GM18526 (cell line): ENCODE measurements around the gene NCK1.

ENCODE experiments used
- POLR2A ChIP-seq: IDR thresholded peaks from 3 replicates; pipeline ENCODE4 v1.6.1; 2011; ENCODE audit not compliant: insufficient read length; ENCODE audit errors: extremely low read depth

Gene NCK1

DNA sequence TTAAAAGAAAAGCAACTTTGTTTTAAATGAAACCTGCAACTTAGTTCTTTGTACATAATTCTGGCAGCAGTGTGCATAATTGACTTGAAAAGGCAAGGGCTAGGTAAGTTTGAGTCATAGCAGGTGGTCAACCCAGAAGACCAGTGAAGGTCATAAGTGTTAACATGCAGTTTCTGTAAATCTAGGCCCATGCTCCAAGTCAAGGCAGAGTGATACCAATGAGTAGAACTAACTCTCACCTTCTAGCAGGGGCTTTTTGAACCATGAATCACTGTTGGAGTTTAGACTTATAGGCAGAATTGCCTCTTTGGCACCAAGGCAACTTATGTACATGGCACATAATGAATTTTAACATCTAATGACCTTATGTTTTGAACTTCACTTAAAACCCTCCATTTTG, 66.2 kb downstream of the NCK1 start:
- TF ChIP-seq POLR2A = no peak

DNA sequence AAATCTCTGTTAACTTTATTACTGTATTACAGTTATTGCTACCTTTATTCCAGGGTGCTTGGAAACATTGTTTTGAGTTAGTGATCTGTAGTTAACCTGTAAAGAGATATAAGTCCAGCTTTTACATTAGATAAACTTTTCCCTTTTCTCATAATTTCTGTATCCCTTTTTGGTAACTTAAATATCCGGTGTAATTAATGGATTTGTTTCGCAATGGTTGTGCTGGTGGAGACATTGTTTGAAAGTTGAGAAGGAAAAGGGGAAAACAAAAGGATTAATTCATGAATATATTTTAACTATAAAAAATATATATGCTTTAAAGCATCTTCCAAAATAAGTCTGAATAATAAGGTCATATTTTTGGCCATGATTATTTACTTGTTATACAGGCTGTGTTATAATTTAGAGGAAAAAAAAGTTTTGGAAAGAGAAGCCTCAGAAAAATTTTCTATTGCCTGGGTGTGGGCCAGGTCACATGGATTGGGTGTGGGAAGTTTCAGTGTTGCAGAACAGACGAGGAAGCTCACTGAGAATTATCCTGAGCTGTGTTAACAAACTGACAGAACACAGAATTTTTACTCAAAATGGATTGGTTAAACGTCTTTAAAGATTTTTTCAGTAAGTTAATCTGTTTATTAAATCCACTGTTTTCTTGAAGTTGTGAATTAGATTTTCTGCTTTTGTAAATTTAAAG, 68.1 kb downstream of the NCK1 start:
- TF ChIP-seq POLR2A = no peak

DNA sequence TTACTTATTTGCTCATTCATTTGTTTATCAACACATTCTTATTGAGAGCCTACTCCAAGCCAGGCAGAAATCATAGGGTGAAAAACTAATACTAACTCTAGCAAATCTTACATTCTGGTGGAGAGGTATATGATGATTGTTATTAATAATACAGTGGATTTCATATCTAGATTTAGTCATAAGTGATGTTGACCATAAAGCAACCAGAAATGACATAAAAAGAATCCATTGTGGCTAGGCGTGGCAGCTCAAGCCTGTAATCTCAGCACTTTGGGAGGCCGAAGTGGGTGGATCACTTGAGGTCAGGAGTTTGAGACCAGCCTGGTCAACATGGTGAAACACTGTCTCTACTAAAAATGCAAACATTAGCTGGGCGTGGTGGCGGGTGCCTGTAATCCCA, 69.6 kb downstream of the NCK1 start:
- TF ChIP-seq POLR2A = no peak

DNA sequence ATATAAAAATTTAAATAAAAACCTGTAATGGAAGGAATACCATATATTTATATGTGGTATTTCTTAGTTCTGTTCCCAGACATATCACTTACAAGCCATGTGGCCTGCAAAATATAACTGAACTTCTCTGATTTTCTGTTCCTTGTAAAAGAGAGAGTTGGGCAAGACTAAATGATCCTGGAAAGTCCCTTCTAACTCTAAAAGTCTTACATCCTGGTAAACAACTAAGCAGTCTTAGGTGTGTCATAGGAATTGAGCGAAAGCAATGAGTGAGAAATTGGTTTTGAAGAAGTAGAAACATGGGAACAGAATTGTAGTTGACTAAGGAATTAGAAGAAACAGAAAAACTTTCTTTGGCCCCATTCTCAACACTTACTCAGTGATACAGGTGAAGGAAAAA, 70.5 kb downstream of the NCK1 start:
- no peak for TF ChIP-seq POLR2A

DNA sequence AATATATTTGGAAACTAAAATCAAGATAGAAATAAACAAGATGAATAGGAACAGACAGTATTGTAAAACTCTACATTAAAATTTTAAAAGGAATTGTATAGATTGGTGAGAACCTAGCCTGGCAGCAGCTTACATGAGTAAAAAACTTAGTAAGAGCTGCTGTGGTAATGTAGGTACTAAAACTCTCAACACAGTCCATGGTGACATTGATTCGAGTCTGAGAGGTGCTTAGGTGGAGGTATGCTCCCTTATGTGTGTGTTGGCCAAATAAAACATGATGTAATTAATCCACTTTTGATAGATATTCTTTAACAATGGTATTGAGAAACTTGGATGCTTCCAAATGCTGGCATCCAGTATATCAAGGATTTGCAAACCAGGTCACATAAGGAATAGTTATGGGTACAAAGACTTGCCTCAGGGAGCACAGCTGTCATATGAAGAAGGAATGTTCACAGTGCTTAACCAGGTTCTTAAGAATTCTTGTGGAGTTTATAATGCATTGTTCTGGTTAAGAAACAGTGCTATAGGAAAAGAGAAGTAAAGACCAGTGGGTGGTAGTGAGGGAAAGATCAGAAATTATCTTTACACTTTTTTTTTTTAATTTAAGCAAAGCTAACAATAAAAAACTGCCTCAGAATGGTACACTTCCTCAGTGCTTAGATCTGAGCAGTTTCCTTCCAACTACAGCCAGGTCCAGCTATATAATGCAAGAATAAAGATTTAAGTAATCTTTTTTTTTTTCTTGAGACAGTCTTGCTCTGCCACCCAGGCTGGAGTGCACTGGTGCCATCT, 71.2 kb downstream of the NCK1 start:
- no peak for TF ChIP-seq POLR2A

DNA sequence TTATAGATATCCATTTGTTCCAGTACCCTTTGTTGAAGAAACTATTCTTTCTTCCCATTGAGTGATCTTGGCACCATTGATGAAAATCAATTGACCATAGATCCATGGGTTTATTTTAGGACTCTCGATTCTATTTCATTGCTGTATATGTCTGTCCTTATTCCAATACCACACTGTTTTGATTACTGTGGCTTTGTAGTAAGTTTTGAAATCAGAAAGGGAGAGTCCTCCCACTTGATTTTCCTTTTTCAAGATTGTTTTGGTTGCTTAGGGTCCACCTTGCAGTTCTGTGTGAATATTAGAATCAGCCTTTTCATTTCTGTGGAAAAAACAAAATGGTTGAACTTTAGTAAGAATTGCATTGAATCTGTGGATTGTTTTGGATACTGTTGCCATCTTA, 75.2 kb downstream of the NCK1 start:
- no peak for TF ChIP-seq POLR2A

DNA sequence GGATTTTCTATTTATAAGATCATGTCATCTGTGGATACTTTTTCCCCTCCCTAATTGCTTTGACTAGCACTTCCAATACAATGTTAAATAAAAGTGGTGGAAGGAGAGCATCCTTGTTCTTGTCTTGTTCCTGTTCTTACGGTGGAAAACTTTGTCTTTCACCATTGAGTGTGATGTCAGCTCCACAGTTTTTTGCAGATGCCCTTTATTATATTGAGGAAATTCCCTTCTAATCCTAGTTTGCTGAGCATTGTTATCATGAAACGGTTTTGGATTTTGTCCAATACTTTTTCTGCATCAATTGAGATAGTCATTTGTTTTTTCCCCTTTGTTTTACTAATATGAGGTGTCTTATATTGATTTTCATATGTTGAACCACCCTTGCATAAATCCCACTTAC, 75.8 kb downstream of the NCK1 start:
- TF ChIP-seq POLR2A = no peak

DNA sequence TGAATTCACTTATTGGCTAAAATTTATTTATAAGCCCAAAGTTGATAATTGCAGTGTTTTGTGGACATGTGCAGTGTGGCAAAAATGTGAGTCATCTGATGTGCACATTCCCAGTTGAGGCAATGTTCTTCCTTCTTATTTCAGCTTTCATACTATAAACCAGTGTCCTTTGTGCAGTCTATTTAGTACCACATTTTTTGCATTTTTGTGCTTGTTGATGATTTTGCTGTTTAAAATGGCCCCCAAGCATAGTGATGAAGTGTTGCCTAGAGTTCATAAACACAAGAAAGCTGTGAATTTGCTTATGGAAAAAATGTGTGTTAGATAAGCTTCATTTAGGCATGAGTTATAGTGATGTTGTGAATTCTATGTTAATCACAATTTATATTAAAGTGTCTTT, 76.3 kb downstream of the NCK1 start:
- no peak for TF ChIP-seq POLR2A

DNA sequence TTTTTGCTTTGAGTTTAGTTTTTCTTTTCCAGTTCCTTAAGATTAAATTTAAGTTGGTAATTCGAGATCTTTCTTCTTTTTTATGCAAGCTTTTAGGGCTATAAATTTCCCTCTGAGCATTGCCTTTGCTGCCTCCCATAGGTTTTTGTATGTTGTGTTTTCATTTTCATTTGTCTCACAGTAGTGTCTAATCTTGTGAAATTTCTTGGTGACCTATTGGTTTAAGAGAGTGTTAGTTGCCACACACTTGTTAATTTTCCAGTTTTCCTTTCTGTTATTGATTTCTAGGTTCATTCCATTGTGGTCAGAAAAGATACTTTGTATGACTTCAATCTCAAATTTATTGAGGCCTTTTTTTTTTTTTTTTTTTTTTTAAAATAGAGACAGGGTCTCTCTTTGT, 77.5 kb downstream of the NCK1 start:
- TF ChIP-seq POLR2A = no peak

DNA sequence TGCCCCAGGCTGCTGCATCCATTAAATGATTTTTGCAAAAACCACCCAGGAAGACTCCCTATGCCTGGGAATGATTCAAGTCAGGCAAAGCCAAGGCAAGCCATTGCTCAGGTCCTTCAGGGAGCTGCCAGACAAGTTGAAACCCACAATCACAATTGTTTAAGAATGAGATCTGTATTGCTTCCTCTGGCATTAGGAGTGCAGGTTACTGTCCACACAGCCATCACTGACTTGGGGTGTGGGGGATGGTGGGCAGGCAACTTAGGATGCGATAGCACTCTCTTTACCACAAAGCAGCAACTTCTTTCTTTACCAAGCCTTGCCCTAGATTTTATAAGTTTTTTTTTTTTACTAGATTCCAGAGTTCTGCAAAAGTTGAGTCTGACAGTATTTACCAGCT, 80.8 kb downstream of the NCK1 start:
- no peak for TF ChIP-seq POLR2A

DNA sequence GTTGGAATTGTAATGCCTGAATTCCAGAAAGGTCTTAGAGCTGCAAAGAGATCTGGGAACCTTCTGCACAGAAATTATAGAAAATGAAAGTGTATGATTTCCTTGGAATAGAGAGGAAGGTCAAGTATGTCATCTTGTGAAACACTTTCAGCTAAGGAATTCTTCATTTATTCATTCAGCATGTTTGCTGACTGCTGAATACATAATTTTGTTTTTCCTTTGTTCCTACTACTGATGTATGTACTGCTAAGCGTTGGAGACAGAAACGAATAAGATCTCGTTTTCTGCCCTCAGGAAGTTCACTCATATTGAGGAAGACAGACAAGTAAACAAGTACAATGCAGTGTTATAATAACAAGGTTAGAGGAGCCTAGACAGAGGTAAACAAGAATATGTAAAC, 81.4 kb downstream of the NCK1 start:
- no peak for TF ChIP-seq POLR2A

DNA sequence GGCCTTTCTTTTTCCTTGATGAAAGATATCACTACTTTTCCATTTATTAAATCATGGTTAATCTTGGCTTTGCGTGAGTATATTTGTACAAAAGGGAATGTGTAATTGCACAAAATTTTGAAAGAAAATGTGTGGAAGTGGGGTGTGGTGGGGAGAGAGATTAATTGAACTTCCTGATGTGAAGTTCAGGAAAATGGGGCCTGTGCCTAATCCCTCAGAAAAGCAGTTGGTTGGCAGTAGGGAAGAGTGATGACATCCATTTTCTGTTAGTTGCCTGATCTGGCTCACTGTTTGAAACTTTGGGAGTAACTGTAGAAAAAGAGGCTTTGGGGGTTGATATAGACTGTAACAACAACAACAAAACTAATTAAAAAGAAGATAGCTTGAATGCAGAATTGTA, 85.0 kb downstream of the NCK1 start:
- TF ChIP-seq POLR2A = no peak

DNA sequence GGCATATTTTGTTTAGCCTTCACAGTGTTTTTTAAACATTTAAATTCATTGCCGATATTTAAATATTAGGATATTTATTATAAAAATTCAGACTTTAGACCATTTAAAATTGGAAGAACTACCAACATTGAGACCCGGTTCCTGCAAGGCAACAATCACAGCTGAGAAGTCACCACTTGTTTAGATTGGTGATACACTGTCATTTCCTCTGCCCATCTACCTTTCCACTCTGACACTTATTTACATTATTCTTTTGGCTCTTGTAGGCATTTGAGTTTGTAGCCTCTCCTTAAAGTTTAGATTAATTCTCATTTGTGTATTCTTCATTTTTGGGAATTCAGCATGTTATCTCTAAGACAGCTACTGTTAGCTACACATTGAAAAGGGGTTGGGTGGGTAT, 85.5 kb downstream of the NCK1 start:
- TF ChIP-seq POLR2A = no peak

DNA sequence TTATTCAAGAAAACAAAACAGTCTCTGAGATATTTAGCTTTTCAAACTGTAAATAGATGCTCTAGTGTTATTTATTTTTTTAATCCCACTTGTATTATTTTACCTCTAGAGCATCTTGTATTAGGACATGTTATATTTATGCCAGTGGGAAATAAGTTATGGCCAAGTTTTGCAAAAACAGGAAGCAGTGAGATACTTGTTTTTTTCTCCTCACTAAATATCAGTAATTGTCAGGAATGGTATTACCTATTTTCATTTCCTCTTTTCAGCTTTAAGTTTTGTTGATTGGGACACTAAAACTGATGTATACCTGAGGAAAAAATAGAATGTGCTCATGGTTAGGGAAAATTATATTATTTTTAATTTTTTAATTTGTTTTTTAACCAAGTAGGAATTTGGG, 87.1 kb downstream of the NCK1 start:
- TF ChIP-seq POLR2A = no peak

DNA sequence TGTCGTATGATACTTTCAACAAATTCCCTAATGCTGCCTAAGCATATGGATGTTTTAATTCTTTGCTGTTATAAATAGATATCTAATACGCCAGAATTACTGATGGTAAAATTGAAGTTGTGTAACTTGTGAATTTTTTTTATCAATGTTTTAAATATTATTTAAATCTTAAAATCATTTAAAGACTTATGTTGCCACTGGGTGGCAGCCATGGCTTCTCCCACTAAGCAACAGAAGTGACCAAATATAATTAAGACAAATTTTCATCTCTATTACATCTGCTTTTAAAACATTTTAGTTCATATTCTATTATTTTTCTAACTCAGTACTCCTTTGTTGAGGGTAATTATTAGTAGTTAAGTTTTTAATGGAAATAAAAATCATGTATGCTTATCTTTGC, 87.7 kb downstream of the NCK1 start:
- no peak for TF ChIP-seq POLR2A

DNA sequence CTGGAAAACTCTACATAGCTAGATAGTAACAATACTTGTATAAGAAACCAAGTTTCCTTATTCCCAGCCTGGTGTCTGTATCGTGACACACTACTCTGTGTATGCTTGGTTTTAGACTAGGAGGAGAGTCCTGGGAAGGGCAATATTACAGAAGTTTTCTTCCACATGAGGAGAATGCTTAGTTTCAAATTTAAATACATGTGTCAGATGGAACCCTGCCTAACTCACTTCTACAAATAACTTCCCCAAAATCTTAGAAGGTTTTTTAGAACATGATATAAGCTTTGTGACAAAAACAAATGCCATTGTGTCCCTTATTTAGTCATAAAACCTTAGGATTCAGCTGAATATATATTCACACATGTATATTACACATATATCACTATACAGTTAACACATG, 88.6 kb downstream of the NCK1 start:
- no peak for TF ChIP-seq POLR2A

DNA sequence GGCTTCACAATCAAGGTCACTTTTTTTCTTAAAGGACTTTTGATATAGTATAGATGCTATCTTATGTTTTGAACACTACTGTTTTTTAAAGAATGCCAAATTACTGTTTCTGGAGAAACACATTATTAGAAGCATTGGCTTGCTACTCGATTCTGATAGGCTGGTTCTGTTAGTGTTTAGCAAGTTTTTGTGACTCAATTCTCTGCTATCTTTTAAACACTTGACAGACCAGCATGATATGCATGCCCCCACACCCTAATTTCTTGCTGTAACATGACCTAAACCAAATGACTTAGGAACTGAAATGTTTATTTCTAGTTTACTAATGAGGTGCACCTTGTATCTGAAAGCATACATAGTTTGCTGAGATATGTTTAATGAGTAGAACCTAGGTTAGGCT, 90.3 kb downstream of the NCK1 start:
- TF ChIP-seq POLR2A = no peak
